DOHH2 (cell line): ENCODE measurements around the gene FKBP5.

ENCODE experiments used
- CTCF ChIP-seq: fragments of 200-600 bp; sonication (generic); IDR thresholded peaks from one replicate; pipeline ENCODE4 v1.5.1; 2014; ENCODE audit warnings: antibody characterized with exemption, mild to moderate bottlenecking, low read depth, low read length; ENCODE audit not compliant: poor library complexity, severe bottlenecking
- EZH2phosphoT487 ChIP-seq: fragments of 200-600 bp; sonication (generic); IDR thresholded peaks from 2 replicates; pipeline ENCODE4 v1.6.1; 2017; ENCODE audit warnings: borderline replicate concordance, mild to moderate bottlenecking, antibody characterized with exemption, low read length, moderate library complexity, mixed read lengths

DNA sequence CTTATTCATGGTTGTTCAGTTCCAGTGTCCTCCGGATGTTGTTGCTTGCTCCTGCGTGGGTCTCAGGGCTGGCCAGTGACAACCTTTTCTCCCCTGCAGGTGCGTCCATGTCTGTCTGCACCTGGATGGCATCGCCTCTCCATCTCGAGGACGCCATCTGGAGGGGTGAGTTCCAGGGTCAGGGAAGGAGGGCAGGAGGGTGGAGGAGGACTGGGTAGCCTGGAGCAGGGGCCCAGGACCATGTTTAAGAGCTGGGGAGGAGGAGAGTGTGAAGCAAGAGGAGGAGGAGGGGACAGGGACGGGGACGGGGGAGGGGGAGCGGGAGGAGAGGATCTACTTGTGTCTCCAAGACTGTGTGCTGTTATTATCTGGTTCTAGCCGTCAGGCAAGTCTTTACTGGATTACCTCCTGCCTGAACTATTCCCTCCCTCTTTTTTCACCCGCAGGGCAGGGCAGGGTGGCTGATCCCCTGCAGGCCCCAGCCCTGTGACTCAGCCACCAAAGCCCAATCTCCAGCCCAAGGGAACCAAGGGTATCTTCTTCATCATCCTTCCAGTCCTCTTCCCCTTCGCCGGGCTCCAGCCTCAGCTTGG, 143.8 kb downstream of the FKBP5 start:
- TF ChIP-seq CTCF (no peak), EZH2phosphoT487 (no peak)
